ENCODE measurements around the gene KCNIP1. TPM values are rescaled to one million over a fixed set of nuclear protein-coding genes. Genes with fewer than 3 reads are reported as not detected.

Gene KCNIP1
- total and polyA plus RNA-seq, 2 of the 13 experiments (the other 11 are each of a cell fraction or from before 2014, with no cell fraction given): not detected

- H4K20me1 ChIP-seq (ENCODE audit: insufficient read depth, low read length): no peaks in the 10 kb centered on the region
- no peak for DNase-seq (ENCODE audit: low spot score)
- no peak for ATAC-seq
- no peaks in the 10 kb centered on the region for H3K9me3 ChIP-seq (ENCODE audit: low read length)
- H3K36me3 ChIP-seq (replicated peaks in 1 of 2; ENCODE audit: control insufficient read depth in 1 of 2, insufficient read depth in 2 of 2, low read length in 2 of 2): no peaks in the 10 kb centered on the region
- H3K4me3 ChIP-seq (replicated peaks in 1 of 3; ENCODE audit: insufficient read depth in 1 of 3, low read depth in 2 of 3, low read length in 3 of 3): no peak overlapping the region
- no peak overlapping the region for H3K27ac ChIP-seq (ENCODE audit: extremely low read length, insufficient read depth, low read length)
- in situ Hi-C loops (cut with HindIII; ENCODE audit: extremely low pct_ligation_motif_present, low pct_unique_long_range_greater_than_20kb) (loop anchor here (5.0 to 10.0 kb wide), 2 partner anchors 52 to 604 kb away; no protein-coding TSS in a partner anchor), intact Hi-C loops (cut with micrococcal nuclease; ENCODE audit: unreplicated experiment) (loop anchor here (10.0 kb wide), 2 partner anchors 106 to 414 kb away; no protein-coding TSS in a partner anchor)
- CTCF ChIA-PET (ENCODE audit: low intra/inter-chr PET ratio, low total read pairs): no interaction called here
- no peak overlapping the region for H3K9ac ChIP-seq (ENCODE audit: insufficient read depth, low read depth, low read length)
- H3K4me1 ChIP-seq (ENCODE audit: insufficient read depth, low read length): no peaks in the 10 kb centered on the region
- no peak overlapping the region for H3K4me2 ChIP-seq (ENCODE audit: low read depth, low read length)
- no peak for FAIRE-seq
- no TSS peak for BruUV-seq (replicated peaks)
- 0% methylated on average over 3 of the region's 3 CpGs for WGBS (ENCODE audit: low lambda C conversion rate)
- POLR2A ChIA-PET: no interaction called here
- TF ChIP-seq ZNF138 (CRISPR knock-in tag; IDR thresholded peaks at IDR 0.05; ENCODE audit: low read depth): no peak
- no peak for TF ChIP-seq POLR2A (IDR thresholded peaks at IDR 0.05; ENCODE audit: insufficient read depth in 1 of 2, low read depth in 2 of 2, low read length in 2 of 2)
- no peak for TF ChIP-seq HBP1 (CRISPR knock-in tag; IDR thresholded peaks at IDR 0.05; ENCODE audit: low read depth)
- TF ChIP-seq HIVEP1 (CRISPR knock-in tag; IDR thresholded peaks at IDR 0.05): no peak
- no peak for TF ChIP-seq IRF1 (CRISPR knock-in tag; IDR thresholded peaks at IDR 0.05; ENCODE audit: low read depth)
- no peak for TF ChIP-seq NFIB (CRISPR knock-in tag; IDR thresholded peaks at IDR 0.05; ENCODE audit: borderline replicate concordance)
- no peak for TF ChIP-seq CENPBD1 (CRISPR knock-in tag; IDR thresholded peaks at IDR 0.05; ENCODE audit: borderline replicate concordance, low read depth)
- TF ChIP-seq TAF1 (CRISPR knock-in tag; IDR thresholded peaks at IDR 0.05): no peak
- TF ChIP-seq MED1 (CRISPR knock-in tag; IDR thresholded peaks at IDR 0.05): no peak
- TF ChIP-seq MYC (CRISPR knock-in tag; IDR thresholded peaks at IDR 0.05; ENCODE audit: borderline replicate concordance): no peak
- TF ChIP-seq ZNF343 (CRISPR knock-in tag; IDR thresholded peaks at IDR 0.05): no peak
- TF ChIP-seq KDM1A (CRISPR knock-in tag; IDR thresholded peaks at IDR 0.05): no peak
- no peaks in the 10 kb centered on the region for H3K79me2 ChIP-seq (ENCODE audit: insufficient read depth, low read length)
- no peak overlapping the region for H2AFZ ChIP-seq (ENCODE audit: low read length)
- peaks cover 2 to 18% of the 10 kb centered on the region in 2 experiments; a peak in 3 of 5 replicates for H3K27me3 ChIP-seq (ENCODE audit: control insufficient read depth in 1 of 2, insufficient read depth in 2 of 2, low read length in 2 of 2)
Observed at GRCh38 chr5:170740551-170741205, 236.9 kb downstream of the KCNIP1 start.

Data from HepG2 (cell line).